OCI-LY7 (cell line): Measurements from ENCODE around the gene CTNNA3. TPM values are rescaled to one million over a fixed set of nuclear protein-coding genes. Genes with fewer than 3 reads are reported as not detected.

Experiments used
- BruUV-seq: library from RNA; stranded (reverse); fragments of 400-500 nt; replicated peaks from 2 replicates; lab custom pipeline; 2021; lab: Mats Ljungman, UMichigan
- CTCF ChIA-PET: fragments of 300-600 bp; sonication (Branson Sonifier 250); formaldehyde crosslinking; loops from one replicate; lab custom pipeline; 2022; ENCODE audit warnings: antibody characterized with exemption; ENCODE audit not compliant: unreplicated experiment; lab: Charles Lee
- POLR2A ChIA-PET: fragments of 300-600 bp; sonication (Branson Sonifier 250); formaldehyde crosslinking; loops from one replicate; lab custom pipeline; 2022; ENCODE audit warnings: antibody characterized with exemption; lab: Charles Lee
- DNase-seq: peaks from one replicate; pipeline ENCODE4 v3.0.0-alpha.2; 2015; ENCODE audit warnings: low spot score
- H2AFZ ChIP-seq: fragments of 200-600 bp; sonication (generic), shearing (Covaris generic); 2 replicates; pipeline ENCODE4 v1.6.1; 2014; ENCODE audit warnings: mild to moderate bottlenecking, antibody characterized with exemption, low read length, moderate library complexity
- H3K27ac ChIP-seq: fragments of 200-600 bp; sonication (generic); 2 replicates; pipeline ENCODE4 v1.5.1; 2014; ENCODE audit warnings: mixed run types, low read depth, mild to moderate bottlenecking, moderate library complexity, low read length, inconsistent platforms; ENCODE audit not compliant: poor library complexity, severe bottlenecking
- H3K36me3 ChIP-seq: fragments of 200-600 bp; sonication (generic); 2 replicates; pipeline ENCODE4 v1.6.1; 2014; ENCODE audit warnings: mild to moderate bottlenecking, antibody characterized with exemption, low read length, moderate library complexity, mixed read lengths; ENCODE audit not compliant: insufficient read depth
- H3K4me1 ChIP-seq: fragments of 200-600 bp; sonication (generic); 2 replicates; pipeline ENCODE4 v1.5.1; 2014; ENCODE audit warnings: mild to moderate bottlenecking, low read length; ENCODE audit not compliant: insufficient read depth, poor library complexity, severe bottlenecking
- H3K4me2 ChIP-seq: fragments of 200-600 bp; sonication (generic); 2 replicates; pipeline ENCODE4 v1.6.1; 2014; ENCODE audit warnings: mild to moderate bottlenecking, low read length
- H3K4me3 ChIP-seq: fragments of 200-600 bp; sonication (generic); 2 replicates; pipeline ENCODE4 v1.5.1; 2014; ENCODE audit warnings: mild to moderate bottlenecking, low read depth, low read length; ENCODE audit not compliant: poor library complexity, severe bottlenecking
- H3K79me2 ChIP-seq: fragments of 200-600 bp; sonication (generic); 2 replicates; pipeline ENCODE4 v1.6.1; 2016; ENCODE audit warnings: low read depth, mild to moderate bottlenecking, low read length, moderate library complexity, mixed read lengths; ENCODE audit not compliant: insufficient read depth
- H3K9me2 ChIP-seq: fragments of 200-600 bp; sonication (generic); 2 replicates; pipeline ENCODE4 v1.6.1; 2016; ENCODE audit warnings: mild to moderate bottlenecking, low read length, mixed read lengths; ENCODE audit not compliant: insufficient read depth
- H3K9me3 ChIP-seq: fragments of 200-600 bp; sonication (generic); 2 replicates; pipeline ENCODE4 v1.6.1; 2014; ENCODE audit warnings: mild to moderate bottlenecking, mixed run types, low read length, mixed read lengths
- H4K20me1 ChIP-seq: fragments of 200-600 bp; sonication (generic); 2 replicates; pipeline ENCODE4 v1.6.1; 2014; ENCODE audit warnings: mild to moderate bottlenecking, antibody characterized with exemption, low read length, moderate library complexity, mixed read lengths; ENCODE audit not compliant: insufficient read depth
- CTCF ChIP-seq: fragments of 200-600 bp; sonication (generic); conservative IDR thresholded peaks from 2 replicates; pipeline ENCODE4 v1.5.1; 2014; ENCODE audit warnings: mild to moderate bottlenecking, antibody characterized with exemption, low read length, moderate library complexity, mixed read lengths
- EZH2phosphoT487 ChIP-seq: fragments of 200-600 bp; sonication (generic); IDR thresholded peaks from 2 replicates; pipeline ENCODE4 v1.6.1; 2018; ENCODE audit warnings: low read depth, borderline replicate concordance, mild to moderate bottlenecking, mixed run types, antibody characterized with exemption, low read length, moderate library complexity, mixed read lengths
- intact Hi-C: fragments of 100-400 bp; cut with micrococcal nuclease; formaldehyde crosslinking; loops from one replicate; pipeline ENCODE4 v1.10.0; 2022; ENCODE audit not compliant: unreplicated experiment
- total RNA-seq, 2 experiments: library from RNA; depleted of rRNA in 1 of 2; stranded (reverse); fragments of >200 nt in 1 of 2; shearing (Covaris generic) in 1 of 2; gene quantifications; 2 replicates each; pipeline ENCODE4 v1.2.3, GENCODE V29; 2014 to 2022

The CTNNA3 gene
- total RNA-seq, 2 experiments from 2014 or later: not detected

- H3K9me2 ChIP-seq: no peaks in the 10 kb centered on the region
- H3K36me3 ChIP-seq: no peaks in the 10 kb centered on the region
- H3K4me3 ChIP-seq: no peak overlapping the region
- H3K9me3 ChIP-seq: no peaks in the 10 kb centered on the region
- H4K20me1 ChIP-seq: no peaks in the 10 kb centered on the region
- H2AFZ ChIP-seq: no peak overlapping the region
- CTCF ChIA-PET: no interaction called here
- DNase-seq: no peak
- no peak overlapping the region for H3K4me2 ChIP-seq
- H3K4me1 ChIP-seq: no peaks in the 10 kb centered on the region
- no TSS peak for BruUV-seq
- no peaks in the 10 kb centered on the region for H3K79me2 ChIP-seq
- POLR2A ChIA-PET: no interaction called here
- TF ChIP-seq CTCF: no peak
- no peak for TF ChIP-seq EZH2phosphoT487
- no peak overlapping the region for H3K27ac ChIP-seq
- intact Hi-C loops: no loop called here
Measured at GRCh38 chr10:67596641-67597040, 99.4 kb downstream of the CTNNA3 start.

- H3K4me2 ChIP-seq: no peak overlapping the region
- no peaks in the 10 kb centered on the region for H3K9me3 ChIP-seq
- no peaks in the 10 kb centered on the region for H3K79me2 ChIP-seq
- no peaks in the 10 kb centered on the region for H4K20me1 ChIP-seq
- no peak overlapping the region for H2AFZ ChIP-seq
- intact Hi-C loops: no loop called here
- H3K4me3 ChIP-seq: no peak overlapping the region
- ChIA-PET CTCF (no interaction called here), POLR2A (interaction anchor here (0.6 to 0.7 kb wide), 2 partner anchors 178 to 694 kb away, joined by 3 read pairs; no protein-coding TSS in a partner anchor)
- no peak overlapping the region for H3K27ac ChIP-seq
- no TSS peak for BruUV-seq
- no peaks in the 10 kb centered on the region for H3K4me1 ChIP-seq
- H3K36me3 ChIP-seq: no peaks in the 10 kb centered on the region
- no peak for TF ChIP-seq CTCF
- TF ChIP-seq EZH2phosphoT487: no peak
- H3K9me2 ChIP-seq: no peaks in the 10 kb centered on the region
- DNase-seq: no peak
Measured at GRCh38 chr10:67587771-67588170, 108.2 kb downstream of the CTNNA3 start.

GRCh38 chr10:67575532-67575931 lies 120.5 kb downstream of the CTNNA3 start:
- Histone ChIP-seq H3K4me1 (no peaks in the 10 kb centered on the region), H3K36me3 (no peaks in the 10 kb centered on the region), H3K9me3 (no peaks in the 10 kb centered on the region), H3K79me2 (no peaks in the 10 kb centered on the region), H3K27ac (no peak overlapping the region), H3K9me2 (no peaks in the 10 kb centered on the region), H2AFZ (no peak overlapping the region), H3K4me3 (no peak overlapping the region), H4K20me1 (no peaks in the 10 kb centered on the region), H3K4me2 (no peak overlapping the region)
- ChIA-PET POLR2A (interaction anchor here (0.6 kb wide), 2 partner anchors 52 to 648 kb away, joined by 4 to 5 read pairs; no protein-coding TSS in a partner anchor), CTCF (interaction anchor here (0.6 kb wide), 1 partner anchor 809 kb away, joined by 3 read pairs; no protein-coding TSS in a partner anchor)
- DNase-seq: no peak
- no TSS peak for BruUV-seq
- intact Hi-C loops: no loop called here
- TF ChIP-seq EZH2phosphoT487: no peak
- TF ChIP-seq CTCF: no peak
